HG03521 (cell line): ENCODE measurements around the gene VWA8.
"Not testable (repeated sequence)": the region's sequence is repeated elsewhere in the genome, so short reads cannot be mapped to it uniquely, and the experiment has no call there.

Experiments
- ATAC-seq: cut with Tn5 transposase; IDR thresholded peaks from one replicate; pipeline ENCODE4 v1.9.1; 2021; ENCODE audit warnings: mild to moderate bottlenecking, moderate library complexity; ENCODE audit not compliant: unreplicated experiment

VWA8 gene

DNA sequence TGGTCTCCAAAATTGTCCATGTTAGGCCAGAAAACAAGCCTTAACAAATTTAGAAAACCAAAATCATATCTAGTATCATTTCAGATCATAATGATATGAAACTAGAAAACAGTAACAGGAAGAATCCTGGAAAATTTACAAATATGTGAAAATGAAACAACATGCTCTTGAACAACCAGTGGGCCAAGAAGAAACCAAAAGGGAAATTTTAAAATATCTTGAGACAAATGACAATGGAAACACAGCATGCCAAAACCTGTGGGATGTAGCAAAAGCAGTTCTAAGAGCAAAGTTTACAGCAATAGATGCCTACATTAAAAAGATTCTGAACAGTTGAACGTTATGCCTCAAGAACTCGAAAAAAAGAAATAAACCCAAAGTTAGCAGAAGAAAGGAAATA is 32.6 kb downstream of the VWA8 start:
- ATAC-seq: no peak

DNA sequence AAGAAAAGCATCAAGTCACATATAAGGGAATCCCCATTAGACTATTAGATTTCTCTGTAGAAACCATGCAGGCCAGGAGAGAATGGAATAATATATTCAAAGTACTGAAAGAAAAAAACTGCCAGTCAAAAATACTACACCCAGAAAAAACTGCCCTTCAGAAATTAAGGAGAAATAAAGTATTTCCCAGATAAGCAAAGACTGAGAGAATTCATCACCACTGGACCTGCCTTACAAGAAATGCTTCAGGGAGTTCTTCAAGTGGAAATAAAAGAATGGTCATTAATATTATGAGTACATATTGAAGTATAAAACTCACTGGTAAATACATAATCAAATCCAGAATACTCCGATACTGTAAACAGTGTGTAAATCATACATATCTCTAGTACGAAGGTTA is 35.9 kb downstream of the VWA8 start:
- ATAC-seq: no peak

DNA sequence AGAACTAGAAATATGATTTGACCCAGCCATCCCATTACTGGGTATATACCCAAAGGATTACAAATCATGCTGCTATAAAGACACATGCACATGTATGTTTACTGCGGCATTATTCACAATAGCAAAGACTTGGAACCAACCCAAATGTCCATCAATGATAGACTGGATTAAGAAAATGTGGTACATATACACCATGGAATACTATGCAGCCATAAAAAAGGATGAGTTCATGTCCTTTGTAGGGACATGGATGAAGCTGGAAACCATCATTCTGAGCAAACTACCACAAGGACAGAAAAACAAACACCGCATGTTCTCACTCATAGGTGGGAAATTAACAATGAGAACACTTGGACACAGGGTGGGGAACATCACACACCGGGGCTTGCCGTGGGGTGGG is 38.0 kb downstream of the VWA8 start:
- ATAC-seq: not testable (repeated sequence)

DNA sequence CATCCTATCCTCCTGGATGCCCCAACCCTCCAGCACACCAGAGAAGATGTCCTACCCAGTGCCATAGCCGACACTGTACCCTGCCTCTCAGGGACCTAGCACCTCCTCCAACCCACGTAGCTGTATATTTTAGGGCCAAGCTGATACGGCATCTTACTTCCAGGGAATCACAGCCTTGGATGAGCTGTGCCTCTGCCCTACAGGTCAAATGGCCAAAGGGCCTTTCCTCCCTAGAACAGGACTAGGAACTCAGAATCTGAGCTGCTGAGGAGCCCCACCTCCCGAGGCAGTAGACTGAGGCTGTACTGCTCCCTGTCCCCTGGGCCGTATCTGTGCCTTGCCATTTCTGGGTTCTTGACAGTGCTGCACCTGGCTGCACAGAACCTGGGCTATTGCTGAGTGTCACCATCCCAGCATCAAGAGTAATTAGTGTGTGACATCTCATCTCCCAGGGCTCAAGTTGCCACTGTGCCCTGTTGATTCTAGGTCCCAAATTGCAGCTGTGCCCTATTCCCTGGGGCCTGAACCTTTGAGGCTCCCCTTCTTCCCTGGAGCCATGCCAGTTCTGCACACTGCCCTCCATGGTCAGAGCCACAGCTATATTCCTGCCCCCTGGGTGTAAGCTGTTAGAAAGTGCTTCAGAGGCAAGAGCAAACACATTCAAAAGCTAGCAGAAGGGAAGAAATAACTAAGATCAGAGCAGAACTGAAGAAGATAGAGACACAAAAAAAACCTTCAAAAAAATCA is 41.0 kb downstream of the VWA8 start:
- ATAC-seq: no peak

DNA sequence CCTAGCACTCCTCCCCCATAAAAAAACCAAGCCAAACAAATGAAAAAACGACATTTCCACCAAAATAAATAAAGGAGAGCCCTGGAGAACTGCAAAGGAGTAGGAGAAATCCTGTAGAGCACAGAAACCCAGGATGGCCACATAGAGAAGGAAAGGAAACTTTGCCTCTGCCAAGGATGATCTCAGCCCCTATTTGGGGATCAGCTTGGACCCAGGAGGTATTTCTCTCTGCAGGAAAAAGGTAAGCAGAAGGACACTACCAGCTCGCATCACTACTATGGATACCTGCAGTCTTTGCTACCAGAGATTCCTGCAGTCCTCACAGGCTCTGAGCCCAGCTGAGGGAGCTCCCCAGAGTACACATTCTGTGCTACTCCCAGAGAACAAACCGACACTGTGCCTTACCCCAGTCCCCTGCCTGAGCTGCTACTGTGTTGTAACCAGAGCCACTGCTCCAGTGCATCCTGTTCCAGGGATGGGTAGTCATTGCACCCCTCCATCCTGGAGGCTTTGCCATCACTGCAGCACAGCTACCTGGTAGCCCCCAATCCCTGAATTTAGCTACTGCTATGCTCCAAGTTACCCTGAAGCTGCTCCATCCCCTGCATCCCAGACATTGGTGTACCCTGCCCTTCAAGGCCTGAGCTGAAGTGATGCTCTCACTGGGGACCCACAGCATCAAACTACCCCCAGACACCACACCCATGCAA is 41.7 kb downstream of the VWA8 start:
- ATAC-seq: no peak

DNA sequence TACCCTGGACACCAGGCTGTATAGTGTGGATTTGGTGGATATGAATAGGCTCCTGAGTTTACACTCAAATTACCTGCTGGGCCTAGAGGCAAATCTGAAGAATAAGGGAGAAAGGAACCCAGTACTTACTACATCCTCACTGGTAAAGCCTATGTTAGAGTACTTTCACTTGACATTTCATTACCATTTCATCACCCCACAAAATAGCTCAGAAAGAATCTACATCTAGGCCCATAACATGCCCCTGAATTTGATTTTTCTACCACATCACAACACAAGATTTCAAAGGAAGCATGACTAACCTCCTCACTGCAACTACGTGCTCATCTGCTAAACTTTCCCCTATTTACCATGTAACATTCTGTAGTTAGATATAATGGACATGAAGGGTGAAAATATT is 43.3 kb downstream of the VWA8 start:
- ATAC-seq: no peak

DNA sequence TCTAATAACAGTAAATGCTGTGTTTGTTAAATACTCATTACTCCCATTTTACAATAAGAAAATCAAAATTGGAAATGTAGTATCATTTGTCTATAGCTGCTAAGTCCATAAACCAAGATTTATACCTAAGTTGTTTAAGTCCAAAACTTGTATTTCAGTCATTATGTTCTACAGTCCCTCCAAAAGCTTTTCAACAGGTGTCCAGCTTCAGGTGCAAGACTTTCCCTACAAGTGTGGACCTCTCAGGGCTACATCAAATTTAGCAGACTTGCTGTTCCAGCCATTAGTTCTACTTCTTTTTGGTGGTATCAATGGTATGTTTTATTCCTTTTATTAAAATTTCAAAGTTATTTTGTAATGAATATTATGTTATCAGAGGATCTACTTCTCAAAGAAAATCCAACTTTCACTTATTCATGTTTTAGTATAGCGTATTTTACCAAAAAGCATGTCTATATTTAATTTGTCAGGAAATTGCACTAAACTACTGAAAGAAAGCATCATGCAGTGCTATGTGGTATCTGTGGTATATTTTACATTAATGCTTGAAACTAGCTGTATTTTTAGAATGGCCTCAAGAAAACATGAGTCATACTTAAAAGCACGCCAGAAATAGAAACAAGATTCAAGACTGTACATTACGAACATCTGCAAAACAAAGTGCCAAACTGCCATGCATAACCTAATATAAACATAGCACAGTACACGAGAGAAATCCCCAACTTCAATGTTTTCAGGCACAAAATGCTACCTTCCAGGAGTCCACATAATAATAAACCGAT is 44.5 kb downstream of the VWA8 start:
- peak; percentile 92 for ATAC-seq

DNA sequence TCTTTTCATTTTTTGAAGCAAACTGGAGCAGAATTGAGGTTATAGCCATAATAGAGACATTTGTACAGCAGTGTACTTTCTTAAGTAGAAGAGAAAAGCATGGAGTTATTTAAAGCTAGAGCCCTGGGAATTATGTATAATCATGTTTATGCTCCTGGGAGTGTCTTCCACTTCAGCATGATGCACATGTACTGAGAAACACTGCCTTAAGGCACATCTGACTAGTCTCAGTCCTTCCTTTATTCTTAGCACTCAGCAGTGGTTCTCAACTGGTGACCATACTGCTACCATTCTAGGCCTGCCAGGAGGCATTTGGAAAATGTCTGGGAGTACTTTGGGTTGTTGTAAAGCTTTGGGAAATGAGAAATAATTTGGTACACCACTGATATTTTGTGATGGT is 45.8 kb downstream of the VWA8 start:
- ATAC-seq: no peak

DNA sequence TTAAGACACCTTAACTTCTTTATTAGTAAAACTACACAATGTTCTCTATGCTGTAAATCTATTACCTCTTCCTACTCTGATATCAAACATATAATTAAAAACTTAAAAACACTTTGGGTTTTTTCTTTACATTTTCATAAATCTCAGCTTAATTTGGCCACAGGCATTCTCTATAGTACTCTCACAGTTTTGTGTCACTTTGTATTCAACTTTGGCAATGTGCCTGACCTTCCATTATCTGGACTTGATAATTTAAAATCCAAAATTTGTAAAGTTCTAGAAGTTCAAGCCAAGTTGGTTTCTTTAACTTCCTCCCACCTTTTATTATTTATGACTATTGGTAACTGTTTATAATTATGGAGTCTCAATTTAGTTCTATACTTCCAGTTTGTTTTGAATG is 46.4 kb downstream of the VWA8 start:
- no peak for ATAC-seq

DNA sequence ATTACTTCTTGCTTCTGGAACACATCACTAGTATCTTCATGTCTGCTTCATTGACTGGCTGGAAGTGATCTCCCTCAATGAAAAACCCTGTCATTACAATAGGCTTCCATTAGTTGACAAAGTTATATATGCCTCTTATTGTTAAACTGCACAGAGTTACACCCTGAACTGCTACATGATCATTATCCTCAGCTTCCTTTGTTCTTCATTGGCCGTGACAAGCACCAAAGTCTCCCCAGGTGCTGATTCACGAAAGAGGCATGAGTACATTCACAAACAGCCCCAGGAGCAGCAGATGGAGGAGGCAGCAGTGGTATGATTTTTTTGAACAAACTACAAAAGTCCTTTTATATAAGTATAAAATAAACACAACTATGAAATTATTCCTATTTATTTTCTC is 51.4 kb downstream of the VWA8 start:
- ATAC-seq: no peak

DNA sequence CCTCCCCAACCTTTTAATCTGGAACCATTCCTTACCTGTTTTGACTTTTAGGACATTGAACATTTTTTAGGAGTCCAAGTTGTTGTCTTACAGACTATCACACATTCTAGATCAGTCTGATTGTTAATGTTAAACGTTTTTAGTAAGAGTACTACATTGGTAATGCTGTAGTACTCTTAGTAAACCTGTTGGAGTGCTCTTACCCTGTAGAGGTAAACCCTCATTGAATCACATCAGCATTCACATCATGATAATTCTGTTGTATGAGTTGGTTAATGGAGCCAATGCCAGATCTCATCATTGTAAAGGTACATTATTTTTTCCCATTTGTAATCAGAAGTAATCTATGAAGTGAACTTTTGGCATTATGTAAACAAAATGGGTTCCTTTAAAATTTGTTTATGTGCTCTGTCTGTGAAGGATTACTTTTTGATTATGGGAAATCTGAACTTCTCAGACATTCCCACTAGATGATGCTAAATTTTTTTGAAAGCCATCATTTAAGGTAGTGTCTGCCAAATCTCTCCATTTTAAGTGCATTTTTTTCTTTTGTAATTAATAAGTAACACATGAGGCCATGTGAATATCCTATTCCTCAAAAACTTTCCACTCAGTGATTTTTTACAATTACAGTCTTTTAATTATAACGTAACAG is 55.2 kb downstream of the VWA8 start:
- peak; percentile 80 for ATAC-seq

DNA sequence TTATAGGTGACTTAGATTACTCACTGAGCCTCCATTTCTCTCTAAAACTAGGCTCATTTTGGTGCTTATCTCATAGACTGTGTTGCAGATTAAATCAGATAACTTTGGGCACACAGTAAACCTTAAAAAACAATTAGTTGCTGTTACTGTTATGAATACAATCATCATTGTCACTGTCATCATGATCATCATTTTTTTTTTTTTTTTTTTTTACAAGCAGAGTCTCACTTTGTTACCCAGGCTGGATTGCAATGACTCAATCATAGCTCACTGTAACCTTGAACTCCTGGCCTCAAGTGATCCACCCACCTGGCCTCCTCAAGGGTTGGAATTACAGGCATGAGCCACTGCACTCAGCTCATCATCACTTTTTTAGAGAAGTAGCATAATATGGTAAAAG is 60.0 kb downstream of the VWA8 start:
- no peak for ATAC-seq

DNA sequence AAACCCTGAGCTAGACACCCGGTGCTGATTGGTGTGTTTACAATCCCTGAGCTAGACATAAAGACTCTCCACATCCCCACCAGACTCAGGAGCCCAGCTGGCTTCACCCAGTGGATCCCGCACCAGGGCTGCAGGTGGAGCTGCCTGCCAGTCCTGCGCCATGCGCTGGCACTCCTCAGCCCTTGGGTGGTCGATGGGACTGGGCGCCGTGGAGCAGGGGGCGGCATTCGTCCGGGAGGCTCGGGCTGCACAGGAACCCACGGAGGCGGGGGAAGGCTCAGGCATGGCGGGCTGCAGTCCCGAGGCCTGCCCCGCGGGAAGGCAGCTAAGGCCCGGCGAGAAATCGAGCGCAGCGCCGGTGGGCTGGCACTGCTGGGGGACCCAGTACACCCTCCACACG is 62.5 kb downstream of the VWA8 start:
- ATAC-seq: not testable (repeated sequence)

DNA sequence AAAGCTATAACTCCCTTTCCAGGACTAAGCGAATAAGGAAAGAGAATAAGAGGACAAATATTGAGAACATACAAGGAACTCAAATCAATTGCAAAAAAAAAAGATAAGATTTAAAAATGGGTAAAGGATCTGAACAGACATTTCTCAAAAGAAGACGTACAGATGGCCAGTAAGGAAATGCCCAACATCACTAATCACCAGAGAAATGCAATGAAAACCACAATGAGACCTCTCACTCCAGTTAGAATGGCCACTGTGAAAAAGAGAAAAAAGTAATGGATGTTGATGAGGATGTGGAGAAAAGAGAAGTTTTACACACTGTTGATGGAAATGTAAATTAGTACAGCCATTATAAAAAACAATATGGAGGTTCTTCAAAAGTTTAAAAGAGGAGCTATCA is 63.8 kb downstream of the VWA8 start:
- ATAC-seq: no peak

DNA sequence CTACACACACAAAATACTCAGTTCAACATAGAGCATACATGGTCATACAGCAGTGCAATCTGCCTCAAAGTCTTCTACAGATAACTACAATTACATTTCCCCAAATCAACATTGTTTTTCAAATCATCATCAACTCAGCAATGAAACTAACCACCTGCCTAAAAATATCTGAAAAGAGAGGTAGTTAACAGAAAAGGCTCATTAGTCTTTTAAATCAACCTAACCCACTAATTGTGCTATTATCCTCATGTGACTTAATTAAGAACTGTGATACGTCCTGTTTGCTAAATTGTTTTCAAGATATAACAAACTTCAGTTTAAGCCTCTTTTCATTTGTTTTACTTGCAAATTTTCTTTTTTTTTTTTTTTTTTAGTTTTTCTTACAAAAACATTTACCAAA is 65.4 kb downstream of the VWA8 start:
- ATAC-seq: no peak

DNA sequence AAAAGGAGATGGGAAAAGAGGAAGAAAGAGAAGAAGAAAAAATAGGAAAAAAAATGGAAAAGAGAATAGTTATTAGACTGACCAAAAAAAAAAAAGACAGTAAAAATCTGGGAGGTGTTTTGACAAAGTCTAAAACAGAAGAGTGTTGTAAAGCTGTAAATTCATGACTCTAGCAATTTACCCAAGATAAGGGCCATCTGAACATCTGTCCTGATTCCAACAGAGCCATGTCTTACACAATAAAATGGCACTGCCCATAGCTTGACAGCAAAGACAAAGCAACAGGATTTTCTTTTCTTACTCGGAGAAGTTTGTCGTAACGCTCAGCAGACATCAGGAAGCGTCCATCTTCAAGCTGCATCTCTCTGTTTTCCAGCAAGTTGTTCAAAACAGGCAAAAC is 69.8 kb downstream of the VWA8 start:
- ATAC-seq: no peak

DNA sequence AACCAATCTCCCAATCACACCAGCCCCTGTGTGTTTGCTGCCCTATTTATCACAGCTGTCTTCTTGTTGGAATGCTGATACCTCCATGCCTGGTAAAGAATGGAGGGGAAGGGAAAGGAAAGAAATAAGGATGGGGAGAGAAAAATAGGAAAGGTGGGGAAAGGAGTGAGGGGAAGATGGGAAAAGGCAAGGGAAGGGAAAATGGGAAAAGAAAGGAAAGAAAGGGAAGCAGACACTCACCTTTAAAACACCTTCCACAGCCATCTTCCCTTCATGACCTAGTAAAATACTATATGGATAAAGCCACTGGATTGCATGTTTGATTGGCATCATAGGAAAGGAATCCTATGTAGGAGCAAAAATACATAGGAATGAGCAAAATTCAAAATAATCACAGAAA is 77.8 kb downstream of the VWA8 start:
- ATAC-seq: no peak

DNA sequence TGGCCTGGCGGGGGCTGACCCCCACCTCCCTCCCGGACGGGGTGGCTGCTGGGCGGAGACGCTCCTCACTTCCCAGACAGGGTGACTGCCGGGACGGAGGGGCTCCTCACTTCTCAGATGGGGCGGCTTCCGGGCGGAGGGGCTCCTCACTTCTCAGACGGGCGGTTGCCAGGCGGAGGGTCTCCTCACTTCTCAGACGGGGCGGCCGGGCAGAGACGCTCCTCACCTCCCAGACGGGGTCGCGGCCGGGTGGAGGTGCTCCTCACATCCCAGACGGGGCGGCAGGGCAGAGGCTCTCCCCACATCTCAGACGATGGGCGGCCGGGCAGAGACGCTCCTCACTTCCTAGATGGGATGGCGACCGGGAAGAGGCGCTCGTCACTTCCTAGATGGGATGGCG is 79.0 kb downstream of the VWA8 start:
- not testable (repeated sequence) for ATAC-seq

DNA sequence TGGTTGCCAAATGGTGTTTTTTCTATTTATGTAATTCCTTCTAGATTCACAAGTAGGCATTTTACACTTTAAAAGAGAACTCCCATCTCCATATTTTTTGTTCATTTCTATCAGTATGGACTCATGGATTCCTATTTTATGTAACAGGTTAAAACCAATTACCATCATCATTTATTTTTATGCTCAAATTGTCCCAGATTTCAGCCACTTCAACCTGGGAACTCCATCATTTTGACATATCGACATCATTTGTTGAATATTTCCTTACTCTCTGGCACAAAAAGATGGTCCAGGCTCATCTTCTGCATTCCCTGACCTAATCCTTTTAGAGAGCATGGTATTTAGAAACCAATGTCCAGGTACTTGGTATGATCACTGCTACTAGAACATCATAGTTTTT is 79.9 kb downstream of the VWA8 start:
- no peak for ATAC-seq

DNA sequence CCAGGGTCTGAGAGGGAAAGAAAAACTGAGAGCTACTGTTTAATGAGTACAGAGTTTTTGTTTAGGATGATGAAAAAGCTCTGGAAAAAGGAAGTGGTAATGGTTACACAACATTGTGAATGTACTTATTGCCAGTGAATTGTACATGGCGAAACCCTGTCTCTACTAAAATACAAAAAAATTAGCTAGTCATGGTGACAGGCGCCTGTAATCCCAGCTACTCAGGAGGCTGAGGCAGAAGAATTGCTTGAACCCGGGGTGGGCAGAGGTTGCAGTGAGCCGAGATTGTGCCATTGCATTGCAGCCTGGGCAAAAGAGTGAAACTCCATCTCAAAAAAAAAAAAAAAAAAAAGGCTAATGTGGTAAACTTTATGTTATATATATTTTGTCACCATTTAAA is 96.3 kb downstream of the VWA8 start:
- ATAC-seq: no peak

DNA sequence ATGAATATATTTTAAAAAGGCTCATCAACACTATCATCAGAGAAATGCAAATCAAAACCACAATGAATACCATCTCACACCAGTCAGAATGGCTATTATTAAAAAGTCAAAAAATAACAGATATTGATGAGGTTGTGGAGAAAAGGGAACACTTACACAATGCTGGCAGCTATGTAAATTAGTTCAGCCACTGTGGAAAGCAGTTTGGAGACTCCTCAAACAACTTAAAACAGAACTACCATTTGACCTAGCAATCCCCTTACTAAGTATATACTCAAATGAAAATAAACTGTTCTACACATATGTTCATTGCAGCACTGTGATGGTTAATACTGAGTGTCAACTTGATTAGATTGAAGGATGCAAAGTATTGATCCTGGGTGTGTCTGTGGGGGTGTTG is 98.2 kb downstream of the VWA8 start:
- not testable (repeated sequence) for ATAC-seq
